Measurements from ENCODE around the gene ZBTB12. TPM values are rescaled to one million over a fixed set of nuclear protein-coding genes. Genes with fewer than 3 reads are reported as not detected.
"Not testable (repeated sequence)": the region's sequence is repeated elsewhere in the genome, so short reads cannot be mapped to it uniquely, and the experiment has no call there.

The ZBTB12 gene
- total and polyA plus RNA-seq, 4 donors: 2.8 to 7.3 (median 5.2) TPM

DNA sequence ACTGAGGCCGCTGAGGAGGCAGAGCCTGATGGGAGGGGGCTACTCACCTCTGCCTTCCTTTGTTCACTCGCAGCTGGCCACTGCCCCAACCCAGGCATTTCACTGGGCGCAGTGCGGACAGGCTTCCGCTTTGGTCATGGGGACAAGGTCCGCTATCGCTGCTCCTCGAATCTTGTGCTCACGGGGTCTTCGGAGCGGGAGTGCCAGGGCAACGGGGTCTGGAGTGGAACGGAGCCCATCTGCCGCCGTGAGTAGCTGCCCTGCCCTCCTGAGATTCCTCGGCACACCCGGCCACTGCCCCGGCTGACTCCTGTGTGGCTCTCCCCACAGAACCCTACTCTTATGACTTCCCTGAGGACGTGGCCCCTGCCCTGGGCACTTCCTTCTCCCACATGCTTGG, 31.7 kb upstream of the ZBTB12 start:
- DNase-seq: no peak
- H3K27ac ChIP-seq (ENCODE audit: low read depth in 1 of 2, low read length in 1 of 2): no peak overlapping the region

DNA sequence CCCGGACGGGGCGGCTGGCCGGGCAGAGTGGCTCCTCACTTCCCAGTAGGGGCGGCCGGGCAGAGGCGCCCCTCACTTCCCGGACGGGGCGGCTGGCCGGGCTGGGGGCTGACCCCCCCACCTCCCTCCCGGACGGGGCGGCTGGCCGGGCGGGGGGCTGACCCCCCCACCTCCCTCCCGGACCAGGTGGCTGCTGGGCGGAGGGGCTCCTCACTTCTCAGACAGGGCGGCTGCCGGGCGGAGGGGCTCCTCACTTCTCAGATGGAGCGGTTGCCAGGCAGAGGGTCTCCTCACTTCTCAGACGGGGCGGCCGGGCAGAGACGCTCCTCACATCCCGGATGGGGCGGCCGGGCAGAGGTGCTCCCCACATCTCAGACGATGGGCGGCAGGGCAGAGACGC, 30.3 kb upstream of the ZBTB12 start:
- DNase-seq; H3K36me3 ChIP-seq (ENCODE audit: control insufficient read depth in 4 of 4, insufficient read depth in 4 of 4, low read length in 4 of 4); H3K27ac ChIP-seq (ENCODE audit: low read depth in 1 of 2, low read length in 1 of 2); H3K27me3 ChIP-seq (ENCODE audit: control insufficient read depth in 3 of 3, insufficient read depth in 3 of 3, low read length in 2 of 3); H3K9ac ChIP-seq (ENCODE audit: insufficient read depth in 1 of 2, low read length in 2 of 2); H3K4me1 ChIP-seq (ENCODE audit: control insufficient read depth in 5 of 5, insufficient read depth in 5 of 5, low read length in 5 of 5); ATAC-seq (ENCODE audit: insufficient read depth, low FRiP score); H3K9me3 ChIP-seq (ENCODE audit: control insufficient read depth in 4 of 4, insufficient read depth in 3 of 4, low read length in 3 of 4); H3K4me3 ChIP-seq: not testable (repeated sequence)
- WGBS, 2 donors: 93 to 94% methylated on average over 15 to 28 of the region's 32 CpGs

More for the DNA sequence above, 31.7 kb upstream of the ZBTB12 start:
- Histone ChIP-seq H3K9ac (ENCODE audit: insufficient read depth in 1 of 2, low read length in 2 of 2) (no peak overlapping the region), H3K4me3 (no peak overlapping the region), H3K4me1 (ENCODE audit: control insufficient read depth in 5 of 5, insufficient read depth in 5 of 5, low read length in 5 of 5) (no peaks in the 10 kb centered on the region), H3K9me3 (ENCODE audit: control insufficient read depth in 4 of 4, insufficient read depth in 3 of 4, low read length in 3 of 4) (no peaks in the 10 kb centered on the region), H3K36me3 (ENCODE audit: control insufficient read depth in 4 of 4, insufficient read depth in 4 of 4, low read length in 4 of 4) (no peaks in the 10 kb centered on the region), H3K27me3 (ENCODE audit: control insufficient read depth in 3 of 3, insufficient read depth in 3 of 3, low read length in 2 of 3) (no peaks in the 10 kb centered on the region)
- TF ChIP-seq, protein P1, sequence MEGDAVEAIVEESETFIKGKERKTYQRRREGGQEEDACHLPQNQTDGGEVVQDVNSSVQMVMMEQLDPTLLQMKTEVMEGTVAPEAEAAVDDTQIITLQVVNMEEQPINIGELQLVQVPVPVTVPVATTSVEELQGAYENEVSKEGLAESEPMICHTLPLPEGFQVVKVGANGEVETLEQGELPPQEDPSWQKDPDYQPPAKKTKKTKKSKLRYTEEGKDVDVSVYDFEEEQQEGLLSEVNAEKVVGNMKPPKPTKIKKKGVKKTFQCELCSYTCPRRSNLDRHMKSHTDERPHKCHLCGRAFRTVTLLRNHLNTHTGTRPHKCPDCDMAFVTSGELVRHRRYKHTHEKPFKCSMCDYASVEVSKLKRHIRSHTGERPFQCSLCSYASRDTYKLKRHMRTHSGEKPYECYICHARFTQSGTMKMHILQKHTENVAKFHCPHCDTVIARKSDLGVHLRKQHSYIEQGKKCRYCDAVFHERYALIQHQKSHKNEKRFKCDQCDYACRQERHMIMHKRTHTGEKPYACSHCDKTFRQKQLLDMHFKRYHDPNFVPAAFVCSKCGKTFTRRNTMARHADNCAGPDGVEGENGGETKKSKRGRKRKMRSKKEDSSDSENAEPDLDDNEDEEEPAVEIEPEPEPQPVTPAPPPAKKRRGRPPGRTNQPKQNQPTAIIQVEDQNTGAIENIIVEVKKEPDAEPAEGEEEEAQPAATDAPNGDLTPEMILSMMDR (IDR thresholded peaks at IDR 0.05; ENCODE audit: control extremely low read depth, extremely low read depth): no peak
- no peak for ATAC-seq (ENCODE audit: insufficient read depth, low FRiP score)
- 90 to 93% methylated on average over 18 to 19 of the region's 19 CpGs for WGBS, 2 donors

DNA sequence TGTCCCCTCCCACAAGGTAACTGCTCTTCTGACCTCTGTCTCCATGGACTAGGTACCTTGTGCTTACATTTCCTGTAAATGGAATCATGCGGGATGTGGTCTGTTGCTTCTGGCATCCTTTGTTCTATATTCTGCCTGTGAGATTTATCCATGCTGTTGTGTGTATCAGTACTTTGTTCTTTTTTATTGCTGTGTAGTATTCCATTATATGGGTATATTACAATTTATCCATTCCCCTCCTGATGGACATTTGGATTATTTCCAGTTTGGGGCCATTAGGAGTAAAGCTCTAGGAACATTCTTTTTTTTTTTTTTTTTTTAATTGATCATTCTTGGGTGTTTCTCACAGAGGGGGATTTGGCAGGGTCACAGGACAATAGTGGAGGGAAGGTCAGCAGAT, 29.1 kb upstream of the ZBTB12 start:
- Histone ChIP-seq H3K4me1 (ENCODE audit: control insufficient read depth in 5 of 5, insufficient read depth in 5 of 5, low read length in 5 of 5) (no peaks in the 10 kb centered on the region), H3K9ac (ENCODE audit: insufficient read depth in 1 of 2, low read length in 2 of 2) (no peak overlapping the region), H3K27ac (ENCODE audit: low read depth in 1 of 2, low read length in 1 of 2) (no peak overlapping the region), H3K4me3 (no peak overlapping the region), H3K27me3 (ENCODE audit: control insufficient read depth in 3 of 3, insufficient read depth in 3 of 3, low read length in 2 of 3) (no peaks in the 10 kb centered on the region), H3K9me3 (ENCODE audit: control insufficient read depth in 4 of 4, insufficient read depth in 3 of 4, low read length in 3 of 4) (no peaks in the 10 kb centered on the region), H3K36me3 (ENCODE audit: control insufficient read depth in 4 of 4, insufficient read depth in 4 of 4, low read length in 4 of 4) (no peaks in the 10 kb centered on the region)
- ATAC-seq (ENCODE audit: insufficient read depth, low FRiP score) (no peak), DNase-seq (no peak)
- WGBS, 2 donors: 77 to 91% methylated on average over 1 of the region's 1 CpG
- TF ChIP-seq, protein P1 (IDR thresholded peaks at IDR 0.05; ENCODE audit: control extremely low read depth, extremely low read depth): no peak

DNA sequence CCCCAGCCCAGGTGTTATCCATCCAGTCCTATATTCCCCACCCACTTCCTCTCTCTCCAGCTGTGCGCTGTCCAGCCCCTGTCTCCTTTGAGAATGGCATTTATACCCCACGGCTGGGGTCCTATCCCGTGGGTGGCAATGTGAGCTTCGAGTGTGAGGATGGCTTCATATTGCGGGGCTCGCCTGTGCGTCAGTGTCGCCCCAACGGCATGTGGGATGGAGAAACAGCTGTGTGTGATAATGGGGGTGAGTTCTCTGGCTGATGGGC, 26.7 kb upstream of the ZBTB12 start:
- ATAC-seq (ENCODE audit: insufficient read depth, low FRiP score): no peak
- no peaks in the 10 kb centered on the region for H3K36me3 ChIP-seq (ENCODE audit: control insufficient read depth in 4 of 4, insufficient read depth in 4 of 4, low read length in 4 of 4)
- H3K4me1 ChIP-seq (ENCODE audit: control insufficient read depth in 5 of 5, insufficient read depth in 5 of 5, low read length in 5 of 5): no peaks in the 10 kb centered on the region
- TF ChIP-seq, protein P1 (IDR thresholded peaks at IDR 0.05; ENCODE audit: control extremely low read depth, extremely low read depth): no peak
- WGBS, 2 donors: 82 to 85% methylated on average over 9 of the region's 9 CpGs
- no peak for DNase-seq
- no peaks in the 10 kb centered on the region for H3K27me3 ChIP-seq (ENCODE audit: control insufficient read depth in 3 of 3, insufficient read depth in 3 of 3, low read length in 2 of 3)
- no peak overlapping the region for H3K9ac ChIP-seq (ENCODE audit: insufficient read depth in 1 of 2, low read length in 2 of 2)
- H3K27ac ChIP-seq (ENCODE audit: low read depth in 1 of 2, low read length in 1 of 2): no peak overlapping the region
- H3K9me3 ChIP-seq (ENCODE audit: control insufficient read depth in 4 of 4, insufficient read depth in 3 of 4, low read length in 3 of 4): no peaks in the 10 kb centered on the region
- H3K4me3 ChIP-seq: no peak overlapping the region

Measured in lung (tissue), 12 donors.